ENCODE data around the gene CGRRF1.

GRCh38 chr14:54567224-54567638, 57.5 kb downstream of the CGRRF1 start:
- TF ChIP-seq CTCF (IDR thresholded peaks at IDR 0.05; ENCODE audit: low read depth, low read length, poor library complexity, severe bottlenecking) (no peak), EZH2phosphoT487 (IDR thresholded peaks at IDR 0.05; ENCODE audit: borderline replicate concordance, low read length) (no peak)
